HK-2 (cell line): ENCODE results near the gene GOLGA6L25.
"Not testable (repeated sequence)": the region's sequence is repeated elsewhere in the genome, so short reads cannot be mapped to it uniquely, and the experiment has no call there.

ENCODE experiments used
- DNase-seq: peaks from one replicate; pipeline ENCODE4 v3.0.0-alpha.2; 2018; ENCODE audit not compliant: unreplicated experiment

GOLGA6L25 gene

GRCh38 chr15:28553268-28553667, at the start of gene GOLGA6L25:
Gene GOLGA6L25, plus strand, starts transcription at chr15:28553568. Its CDS starts 61 bp downstream, at chr15:28553629.
- not testable (repeated sequence) for DNase-seq

GRCh38 chr15:28508217-28508889, 45.0 kb upstream of the GOLGA6L25 start:
- DNase-seq, result not testable (repeated sequence)

- DNase-seq, result not testable (repeated sequence)
Observed at GRCh38 chr15:28514128-28514527, 39.2 kb upstream of the GOLGA6L25 start.

- not testable (repeated sequence) for DNase-seq
Observed at GRCh38 chr15:28515208-28515607, 38.2 kb upstream of the GOLGA6L25 start.

GRCh38 chr15:28532954-28533353, 20.4 kb upstream of the GOLGA6L25 start, which contains the start of gene GOLGA8G:
Gene GOLGA8G, minus strand, starts transcription at chr15:28532971. Its CDS starts 62 bp downstream, at chr15:28532909.
- DNase-seq, result not testable (repeated sequence)

GRCh38 chr15:28573351-28573750, 20.0 kb downstream of the GOLGA6L25 start:
- not testable (repeated sequence) for DNase-seq

- DNase-seq, result not testable (repeated sequence)
Observed at GRCh38 chr15:28588977-28589606, 35.7 kb downstream of the GOLGA6L25 start.

- not testable (repeated sequence) for DNase-seq
Observed at GRCh38 chr15:28589769-28590168, 36.4 kb downstream of the GOLGA6L25 start.

- DNase-seq, result not testable (repeated sequence)
Observed at GRCh38 chr15:28592395-28592794, 39.0 kb downstream of the GOLGA6L25 start.

GRCh38 chr15:28593424-28594129, 40.2 kb downstream of the GOLGA6L25 start:
- DNase-seq, result not testable (repeated sequence)

- DNase-seq, result not testable (repeated sequence)
Observed at GRCh38 chr15:28597471-28597870, 44.1 kb downstream of the GOLGA6L25 start.

- not testable (repeated sequence) for DNase-seq
Observed at GRCh38 chr15:28598209-28598608, 44.8 kb downstream of the GOLGA6L25 start.

GRCh38 chr15:28602152-28602551, 48.8 kb downstream of the GOLGA6L25 start:
- DNase-seq, result not testable (repeated sequence)
